MM.1S (cell line): ENCODE measurements around the gene MRPS2.

Experiments used
- DNase-seq: peaks from one replicate; pipeline ENCODE4 v3.0.0-alpha.2; 2015
- H2AFZ ChIP-seq: fragments of 300-600 bp; sonication (generic); 2 replicates; pipeline ENCODE4 v1.6.0; 2016; ENCODE audit warnings: antibody characterized with exemption, low read length
- H3F3A ChIP-seq: fragments of 300-600 bp; sonication (generic); 2 replicates; pipeline ENCODE4 v1.6.1; 2016; ENCODE audit warnings: mild to moderate bottlenecking, antibody characterized with exemption, low read length, moderate library complexity, mixed read lengths; ENCODE audit not compliant: insufficient read depth
- H3K27ac ChIP-seq: fragments of 300-600 bp; sonication (generic); 2 replicates; pipeline ENCODE4 v1.5.1; 2016; ENCODE audit warnings: mild to moderate bottlenecking, low read length
- H3K27me3 ChIP-seq: fragments of 300-600 bp; sonication (generic); replicated peaks from 2 replicates; pipeline ENCODE4 v1.6.0; 2016; ENCODE audit warnings: low read length; ENCODE audit not compliant: insufficient read depth
- H3K36me3 ChIP-seq: fragments of 300-600 bp; sonication (generic); replicated peaks from 2 replicates; pipeline ENCODE4 v1.6.1; 2016; ENCODE audit warnings: mild to moderate bottlenecking, low read length, mixed read lengths; ENCODE audit not compliant: insufficient read depth
- H3K4me1 ChIP-seq: fragments of 300-600 bp; sonication (generic); 2 replicates; pipeline ENCODE4 v1.6.1; 2016; ENCODE audit warnings: low read length, mixed read lengths
- H3K4me2 ChIP-seq: fragments of 300-600 bp; sonication (generic); 2 replicates; pipeline ENCODE4 v1.6.0; 2016; ENCODE audit warnings: low read depth, low read length
- H3K4me3 ChIP-seq: fragments of 300-600 bp; sonication (generic); 2 replicates; pipeline ENCODE4 v1.5.1; 2016; ENCODE audit warnings: low read length, mixed read lengths
- H3K79me2 ChIP-seq: fragments of 300-600 bp; sonication (generic); 2 replicates; pipeline ENCODE4 v1.6.1; 2016; ENCODE audit warnings: mixed run types, low read length, mixed read lengths
- H3K9ac ChIP-seq: fragments of 300-600 bp; sonication (generic); 2 replicates; pipeline ENCODE4 v1.6.1; 2016; ENCODE audit warnings: low read length, mixed read lengths
- H3K9me2 ChIP-seq: fragments of 300-600 bp; sonication (generic); replicated peaks from 2 replicates; pipeline ENCODE4 v1.6.1; 2016; ENCODE audit warnings: mild to moderate bottlenecking, low read length, mixed read lengths; ENCODE audit not compliant: insufficient read depth
- H3K9me3 ChIP-seq: fragments of 300-600 bp; sonication (generic); replicated peaks from 2 replicates; pipeline ENCODE4 v1.6.1; 2016; ENCODE audit warnings: mild to moderate bottlenecking, low read length, mixed read lengths; ENCODE audit not compliant: insufficient read depth
- H4K20me1 ChIP-seq: fragments of 300-600 bp; sonication (generic); 2 replicates; pipeline ENCODE4 v1.6.1; 2016; ENCODE audit warnings: mild to moderate bottlenecking, low read length, moderate library complexity, mixed read lengths; ENCODE audit not compliant: insufficient read depth
- CTCF ChIP-seq: fragments of 300-600 bp; sonication (generic); IDR thresholded peaks from 2 replicates; pipeline ENCODE4 v1.5.1; 2016; ENCODE audit warnings: antibody characterized with exemption, low read length, mixed read lengths
- EZH2 ChIP-seq: fragments of 300-600 bp; sonication (generic); optimal IDR thresholded peaks from 2 replicates; pipeline ENCODE3; 2017; ENCODE audit warnings: low read depth, mild to moderate bottlenecking, antibody characterized with exemption, low read length, mixed read lengths
- EZH2phosphoT487 ChIP-seq: fragments of 300-600 bp; sonication (generic); IDR thresholded peaks from 2 replicates; pipeline ENCODE4 v1.6.1; 2018; ENCODE audit warnings: antibody characterized with exemption, low read length

The MRPS2 gene

DNA sequence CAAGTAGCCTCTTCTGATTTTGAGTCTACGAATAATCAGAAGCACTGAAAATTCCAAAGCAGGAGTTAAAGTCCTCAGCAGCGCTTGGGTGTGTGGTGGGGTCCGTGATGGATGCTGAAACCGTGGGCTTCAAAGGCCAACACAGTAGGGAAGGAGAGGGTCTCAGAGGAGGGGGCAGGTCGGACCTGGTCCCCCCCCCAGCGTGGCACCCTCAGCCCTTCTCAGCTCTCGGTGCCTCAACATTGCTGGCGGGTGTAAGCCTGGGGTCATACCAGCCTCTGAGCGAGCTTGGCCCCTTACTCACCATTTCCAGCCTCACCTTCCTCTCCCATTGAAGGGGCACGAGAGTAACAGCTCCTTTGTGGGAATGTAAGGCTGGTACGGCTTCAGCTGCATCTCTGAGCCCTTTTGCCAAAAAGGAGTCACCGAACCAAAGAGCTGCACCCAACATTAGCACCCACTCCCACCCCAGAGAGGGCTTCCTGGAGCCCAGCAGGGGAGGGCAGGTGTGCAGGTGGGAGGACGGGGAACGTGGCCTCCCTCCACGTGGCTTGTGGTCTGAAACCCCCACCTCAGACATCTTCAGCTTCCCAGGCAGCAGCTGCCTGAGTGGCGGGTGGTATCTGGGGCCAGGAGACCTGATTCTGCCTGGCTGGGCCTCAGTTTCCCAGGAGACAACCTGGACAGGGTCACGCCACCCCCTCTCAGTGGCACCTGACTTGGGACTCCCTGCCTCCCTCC lies 14.0 kb downstream of the MRPS2 start:
- H4K20me1 ChIP-seq, result no peaks in the 10 kb centered on the region
- H3K9me2 ChIP-seq, result no peaks in the 10 kb centered on the region
- no peak overlapping the region for H2AFZ ChIP-seq
- no peak overlapping the region for H3K9ac ChIP-seq
- no peak overlapping the region for H3K4me3 ChIP-seq
- H3K27me3 ChIP-seq, result peaks cover 16% of the 10 kb centered on the region
- no peaks in the 10 kb centered on the region for H3K9me3 ChIP-seq
- H3K27ac ChIP-seq, result no peak overlapping the region
- no peak for TF ChIP-seq EZH2phosphoT487
- no peak for TF ChIP-seq CTCF
- TF ChIP-seq EZH2, result no peak
- H3K36me3 ChIP-seq, result no peaks in the 10 kb centered on the region
- no peak overlapping the region for H3K4me2 ChIP-seq
- DNase-seq, result no peak
- no peaks in the 10 kb centered on the region for H3K79me2 ChIP-seq
- no peaks in the 10 kb centered on the region; the same call in 1 of the 2 replicates for H3F3A ChIP-seq
- peaks cover 14% of the 10 kb centered on the region for H3K4me1 ChIP-seq

DNA sequence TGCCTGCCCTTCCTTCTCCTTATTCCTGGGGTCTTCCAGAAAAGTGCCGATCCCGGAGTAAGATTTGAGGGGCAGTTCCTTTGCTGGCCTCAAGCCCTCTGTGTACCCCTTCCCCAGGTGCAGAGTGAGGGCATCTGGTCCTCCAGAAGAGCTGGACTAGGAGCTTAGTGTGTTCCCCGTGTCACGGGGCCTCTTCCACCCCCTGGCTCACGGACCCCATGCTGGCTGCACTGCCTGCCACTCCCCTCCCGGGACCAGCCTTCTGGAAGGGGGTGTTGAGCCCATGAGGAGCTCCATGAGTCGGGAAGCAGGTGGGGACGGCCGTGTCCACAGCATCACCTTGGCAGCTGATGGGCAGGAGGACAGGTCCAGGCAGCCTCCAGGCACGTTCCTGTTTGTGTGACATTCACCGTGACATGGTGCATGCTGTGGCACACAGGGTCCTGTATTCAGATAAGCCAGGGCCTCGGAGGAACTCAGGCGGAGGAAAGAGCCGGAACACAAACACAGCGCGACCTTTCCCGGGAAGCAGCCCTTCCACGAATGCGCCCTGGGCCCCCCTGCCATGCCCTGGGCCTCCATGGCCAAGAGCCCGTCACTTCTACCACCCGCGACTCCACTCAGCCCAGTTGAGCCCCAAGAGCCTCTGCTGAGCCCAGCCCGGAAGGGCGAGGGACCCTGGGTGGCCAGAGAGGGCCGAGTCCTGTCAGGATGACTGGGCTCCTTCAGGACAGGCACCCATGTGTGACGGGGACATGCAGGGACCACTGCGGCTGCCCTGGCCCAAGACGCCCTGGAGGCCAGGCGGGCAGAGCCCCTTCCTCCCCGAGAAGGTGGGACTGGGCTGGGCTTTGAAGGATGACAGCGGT lies 14.8 kb downstream of the MRPS2 start:
- no peak overlapping the region for H3K4me2 ChIP-seq
- no peak overlapping the region for H2AFZ ChIP-seq
- H3K4me3 ChIP-seq, result no peak overlapping the region
- peaks cover 14% of the 10 kb centered on the region for H3K4me1 ChIP-seq
- H3K9ac ChIP-seq, result no peak overlapping the region
- H3F3A ChIP-seq, result no peaks in the 10 kb centered on the region; the same call in 1 of the 2 replicates
- no peaks in the 10 kb centered on the region for H3K9me3 ChIP-seq
- TF ChIP-seq EZH2 (no peak), EZH2phosphoT487 (no peak), CTCF (no peak)
- H3K79me2 ChIP-seq, result no peaks in the 10 kb centered on the region
- no peaks in the 10 kb centered on the region for H3K36me3 ChIP-seq
- DNase-seq, result no peak
- H4K20me1 ChIP-seq, result no peaks in the 10 kb centered on the region
- peaks cover 17% of the 10 kb centered on the region for H3K27me3 ChIP-seq
- H3K9me2 ChIP-seq, result no peaks in the 10 kb centered on the region
- H3K27ac ChIP-seq, result no peak overlapping the region

DNA sequence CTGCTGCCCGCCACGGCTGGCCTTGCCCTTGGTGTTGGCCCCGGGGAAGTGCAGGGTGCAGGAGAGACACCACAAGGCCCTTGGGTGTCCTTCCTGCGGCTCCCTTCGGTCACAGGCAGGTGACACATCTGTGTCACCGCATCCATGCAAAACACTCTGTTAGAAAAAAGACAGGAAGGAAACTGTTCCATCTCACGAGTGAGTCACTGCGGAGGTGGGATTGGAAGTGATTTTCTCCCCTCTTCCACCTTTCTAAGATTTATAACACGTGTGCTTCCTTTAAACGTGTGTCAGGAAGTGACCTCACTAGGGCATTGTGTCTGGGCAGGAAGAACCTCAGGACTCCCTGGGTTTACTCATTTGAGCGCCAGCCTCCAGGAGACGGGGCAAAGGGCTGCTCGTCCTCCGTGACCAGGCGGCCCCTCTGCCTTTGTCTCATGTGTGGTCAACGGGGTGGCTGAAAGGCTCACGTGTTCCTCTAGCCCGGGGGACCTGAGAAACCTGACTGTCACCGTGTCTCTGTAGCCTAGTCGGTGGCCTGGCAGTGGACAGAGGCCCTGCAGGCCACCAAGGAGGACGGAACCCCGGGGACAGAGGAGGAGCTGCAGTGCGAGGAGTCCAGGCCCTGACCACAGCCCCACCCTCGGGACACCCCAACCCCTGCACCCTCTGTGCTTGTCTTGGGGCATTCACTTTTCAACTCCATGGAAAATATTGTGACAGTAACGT lies 15.8 kb downstream of the MRPS2 start:
- Histone ChIP-seq H2AFZ (no peak overlapping the region), H3K9me2 (no peaks in the 10 kb centered on the region), H3K4me2 (no peak overlapping the region), H3K4me3 (no peak overlapping the region), H3F3A (no peaks in the 10 kb centered on the region; the same call in 1 of the 2 replicates), H3K79me2 (no peaks in the 10 kb centered on the region), H4K20me1 (no peaks in the 10 kb centered on the region), H3K4me1 (peaks cover 5% of the 10 kb centered on the region), H3K27ac (no peak overlapping the region), H3K9me3 (no peaks in the 10 kb centered on the region), H3K36me3 (no peaks in the 10 kb centered on the region), H3K9ac (no peak overlapping the region), H3K27me3 (peaks cover 17% of the 10 kb centered on the region)
- no peak for DNase-seq
- TF ChIP-seq EZH2phosphoT487, result no peak
